A549 (cell line): ENCODE results near the gene DTNB.
"Not testable (repeated sequence)": the region's sequence is repeated elsewhere in the genome, so short reads cannot be mapped to it uniquely, and the experiment has no call there.

Experiments
- CTCF ChIP-seq: fragments of >200 bp; sonication (Bioruptor Twin); formaldehyde crosslinking; IDR thresholded peaks from 3 replicates; pipeline ENCODE4 v1.5.1; 2016
- EP300 ChIP-seq, 2 experiments: fragments of >200 bp; sonication (Bioruptor Twin); formaldehyde crosslinking; IDR thresholded peaks; 2 replicates in 1 of 2; 3 replicates in 1 of 2; pipeline ENCODE4 v1.6.1; 2016 to 2017
- GATA3 ChIP-seq: IDR thresholded peaks from 2 replicates; pipeline ENCODE4 v1.6.1; 2012; ENCODE audit warnings: borderline replicate concordance
- HEYL ChIP-seq: fragments of 250-450 bp; sonication (Bioruptor Pico); IDR thresholded peaks from 2 replicates; pipeline ENCODE4 v1.8.0; 2021; ENCODE audit warnings: mild to moderate bottlenecking, moderate library complexity
- KDM5A ChIP-seq: fragments of 200-600 bp; sonication (generic); IDR thresholded peaks from 2 replicates; pipeline ENCODE4 v1.6.1; 2016; ENCODE audit warnings: antibody characterized with exemption, mild to moderate bottlenecking
- MYC ChIP-seq: IDR thresholded peaks from 2 replicates; pipeline ENCODE4 v1.6.1; 2012; ENCODE audit warnings: mild to moderate bottlenecking, inconsistent platforms, low read length, improper control_type of control experiment, borderline replicate concordance
- RFX5 ChIP-seq: fragments of 450-650 bp; IDR thresholded peaks from 2 replicates; pipeline ENCODE4 v1.7.1; 2014; ENCODE audit warnings: antibody characterized with exemption, mild to moderate bottlenecking, moderate library complexity
- ZFP36 ChIP-seq: fragments of 450-650 bp; IDR thresholded peaks from 2 replicates; pipeline ENCODE4 v1.6.1; 2014; ENCODE audit warnings: borderline replicate concordance; ENCODE audit not compliant: partially characterized antibody

DNA sequence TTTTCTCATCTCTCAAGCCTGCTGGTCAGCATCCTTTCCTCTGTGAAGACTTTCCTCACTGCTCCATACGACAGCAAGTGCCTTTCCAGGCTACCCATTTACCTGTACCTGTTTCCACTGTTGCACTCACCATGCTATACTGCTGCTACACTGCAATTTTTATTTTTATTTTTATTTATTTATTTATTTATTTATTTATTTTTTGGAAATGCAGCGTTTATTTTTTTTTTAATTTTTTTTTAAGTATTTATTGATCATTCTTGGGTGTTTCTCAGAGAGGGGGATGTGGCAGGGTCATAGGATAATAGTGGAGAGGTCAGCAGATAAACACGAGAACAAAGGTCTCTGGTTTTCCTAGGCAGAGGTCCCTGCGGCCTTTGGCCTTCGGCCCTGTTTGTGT lies 139.6 kb downstream of the DTNB start:
- TF ChIP-seq EP300 (IDR thresholded peaks at IDR 0.05); HEYL (CRISPR knock-in tag); GATA3; CTCF; MYC; RFX5; KDM5A; ZFP36: not testable (repeated sequence)
